Keratinocyte (primary cell): ENCODE data around the gene KCNJ13. TPM values are rescaled to one million over a fixed set of nuclear protein-coding genes. Genes with fewer than 3 reads are reported as not detected.

Source experiments
- DNase-seq: peaks from one replicate; pipeline ENCODE4 v3.0.0-alpha.2; 2011; ENCODE audit warnings: low read depth, missing footprints, low spot score
- FAIRE-seq: peaks from 2 replicates; lab custom pipeline; 2011; peaks lifted over from hg19 to GRCh38; lab: Jason Lieb, UNC
- H2AFZ ChIP-seq: 2 replicates; pipeline ENCODE4 v1.6.0; 2012; ENCODE audit warnings: low read length, control low read depth, inconsistent platforms; ENCODE audit not compliant: control insufficient read depth
- H3K27ac ChIP-seq: 2 replicates; pipeline ENCODE4 v1.5.1; 2011; ENCODE audit warnings: low read length; ENCODE audit not compliant: control insufficient read depth, insufficient read depth
- H3K27me3 ChIP-seq: 3 replicates; pipeline ENCODE4 v1.6.0; 2011; ENCODE audit warnings: low read length; ENCODE audit not compliant: control insufficient read depth, insufficient read depth; ENCODE audit errors: extremely low read depth
- H3K36me3 ChIP-seq, 2 experiments: 2 replicates in 1 of 2; 3 replicates in 1 of 2; pipeline ENCODE4 v1.5.1; 2011; ENCODE audit warnings: low read length in 2 of 2, mild to moderate bottlenecking in 1 of 2; ENCODE audit not compliant: control insufficient read depth in 2 of 2, insufficient read depth in 2 of 2; ENCODE audit errors: extremely low read depth in 1 of 2
- H3K4me1 ChIP-seq: 3 replicates; pipeline ENCODE4 v1.5.1; 2011; ENCODE audit warnings: low read length; ENCODE audit not compliant: control insufficient read depth, insufficient read depth; ENCODE audit errors: extremely low read depth
- H3K4me2 ChIP-seq: 3 replicates; pipeline ENCODE4 v1.6.0; 2011; ENCODE audit warnings: low read depth, low read length; ENCODE audit not compliant: control insufficient read depth, insufficient read depth; ENCODE audit errors: extremely low read depth
- H3K4me3 ChIP-seq, 3 experiments: fragments of 200-600 bp in 1 of 3; sonication (generic) in 1 of 3; 2 replicates in 2 of 3; 3 replicates in 1 of 3; pipeline ENCODE4 v1.5.1; 2011 to 2016; ENCODE audit warnings: low read length in 3 of 3, mild to moderate bottlenecking in 3 of 3, control low read depth in 2 of 3, inconsistent platforms in 1 of 3, low read depth in 1 of 3, mixed read lengths in 1 of 3, mixed run types in 1 of 3, moderate library complexity in 1 of 3; ENCODE audit not compliant: control insufficient read depth in 2 of 3, insufficient read depth in 2 of 3; ENCODE audit errors: extremely low read depth in 1 of 3
- H3K79me2 ChIP-seq: 2 replicates; pipeline ENCODE4 v1.6.0; 2012; ENCODE audit warnings: low read length; ENCODE audit not compliant: control insufficient read depth, insufficient read depth
- H3K9ac ChIP-seq: 3 replicates; pipeline ENCODE4 v1.6.0; 2011; ENCODE audit warnings: low read length; ENCODE audit not compliant: control insufficient read depth, insufficient read depth; ENCODE audit errors: extremely low read depth
- H3K9me1 ChIP-seq: 3 replicates; pipeline ENCODE4 v1.6.0; 2011; ENCODE audit warnings: low read length; ENCODE audit not compliant: control insufficient read depth, insufficient read depth; ENCODE audit errors: extremely low read depth
- H3K9me3 ChIP-seq: 2 replicates; pipeline ENCODE4 v1.5.1; 2012; ENCODE audit warnings: low read depth, low read length; ENCODE audit not compliant: control insufficient read depth
- H4K20me1 ChIP-seq: 3 replicates; pipeline ENCODE4 v1.6.0; 2011; ENCODE audit warnings: low read length; ENCODE audit not compliant: control insufficient read depth, insufficient read depth; ENCODE audit errors: extremely low read depth
- CTCF ChIP-seq, 3 experiments: IDR thresholded peaks in 1 of 3; conservative IDR thresholded peaks in 1 of 3; optimal IDR thresholded peaks in 1 of 3; 2 replicates in 2 of 3; 3 replicates in 1 of 3; pipeline versions ENCODE3 to v1.5.1; 2011; ENCODE audit warnings: low read length in 3 of 3, mild to moderate bottlenecking in 3 of 3, moderate library complexity in 2 of 3, control low read depth in 1 of 3, inconsistent platforms in 1 of 3; ENCODE audit not compliant: insufficient read depth in 2 of 3; ENCODE audit errors: extremely low read depth in 1 of 3
- EZH2 ChIP-seq: IDR thresholded peaks from one replicate; pipeline ENCODE4 v1.6.1; 2012; ENCODE audit warnings: inconsistent platforms, mild to moderate bottlenecking, low read length, moderate library complexity
- dilution Hi-C: fragments of 300-500 bp; cut with MboI; formaldehyde crosslinking; loops from one replicate; pipeline ENCODE4 v1.7.0; 2020; ENCODE audit warnings: low sequenced_read_pairs; ENCODE audit not compliant: extremely low pct_ligation_motif_present
- polyA plus RNA-seq, 5 experiments: library from polyadenylated mRNA; depleted of rRNA in 3 of 5; stranded (reverse) in 3 of 5; stranded (forward) in 1 of 5; unstranded in 1 of 5; fragments of >200 nt; gene quantifications; 1 replicate in 1 of 5; 2 replicates in 3 of 5; 3 replicates in 1 of 5; pipeline versions ENCODE4 v1.2.1 to v1.2.3, GENCODE V29; 2011 to 2012; ENCODE audit warnings: missing spikeins in 2 of 5, low read depth in 1 of 5, low replicate concordance in 1 of 5

The KCNJ13 gene
- polyA plus RNA-seq, 1 donor (not counting 4 experiments of a cell fraction or from before 2014, with no cell fraction given): not detected

- peaks cover 18 to 20% of the 10 kb centered on the region in 2 experiments for H3K36me3 ChIP-seq
- TF ChIP-seq CTCF (optimal IDR thresholded peaks at IDR 0.05 in 1 of 3, IDR thresholded peaks at IDR 0.05 in 1 of 3, conservative IDR thresholded peaks at IDR 0.05 in 1 of 3; ENCODE audit: extremely low read depth in 1 of 3, insufficient read depth in 2 of 3, low read length in 3 of 3) (no peak), EZH2 (no peak)
- H3K27ac ChIP-seq: peak overlapping the region; percentile 22
- H3K4me1 ChIP-seq: no peaks in the 10 kb centered on the region
- H4K20me1 ChIP-seq: no peaks in the 10 kb centered on the region
- dilution Hi-C loops: no loop called here
- no peak overlapping the region for H3K4me2 ChIP-seq
- H2AFZ ChIP-seq: no peak overlapping the region
- H3K4me3 ChIP-seq: no peak overlapping the region
- no peaks in the 10 kb centered on the region for H3K27me3 ChIP-seq
- H3K9me1 ChIP-seq: no peaks in the 10 kb centered on the region
- peaks cover 2% of the 10 kb centered on the region for H3K79me2 ChIP-seq
- H3K9me3 ChIP-seq: no peaks in the 10 kb centered on the region
- FAIRE-seq: no peak
- no peak for DNase-seq
- no peak overlapping the region for H3K9ac ChIP-seq
These were observed 19.6 kb upstream of the KCNJ13 start for GRCh38 chr2:232795920-232796319.

DNA sequence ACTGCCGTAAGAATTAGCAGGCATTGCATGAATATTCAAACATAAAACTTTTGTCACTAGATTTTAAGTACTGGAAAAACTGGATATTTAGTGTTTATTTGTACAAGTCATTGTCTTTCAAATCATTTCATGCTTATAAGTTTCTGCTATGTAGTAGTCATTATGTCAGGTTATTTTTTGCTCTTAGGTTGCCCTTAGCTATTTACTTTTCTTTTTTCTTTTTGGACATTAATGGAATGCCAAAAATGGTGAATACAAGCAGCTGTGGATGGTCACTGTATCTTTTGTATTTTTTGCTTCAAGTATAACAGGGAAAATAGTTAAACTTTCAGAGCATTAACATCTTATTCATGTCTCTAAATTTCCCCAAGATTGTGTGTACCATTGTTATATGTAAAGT, 18.6 kb upstream of the KCNJ13 start:
- FAIRE-seq (no peak), DNase-seq (no peak)
- H3K9me1 ChIP-seq: no peaks in the 10 kb centered on the region
- no peaks in the 10 kb centered on the region for H3K27me3 ChIP-seq
- H4K20me1 ChIP-seq: no peaks in the 10 kb centered on the region
- H3K36me3 ChIP-seq: peaks cover 22 to 24% of the 10 kb centered on the region in 2 experiments
- H3K4me2 ChIP-seq: no peak overlapping the region
- no peak overlapping the region for H2AFZ ChIP-seq
- H3K9ac ChIP-seq: no peak overlapping the region
- H3K4me3 ChIP-seq: no peak overlapping the region
- TF ChIP-seq EZH2: no peak
- TF ChIP-seq CTCF (optimal IDR thresholded peaks at IDR 0.05 in 1 of 3, IDR thresholded peaks at IDR 0.05 in 1 of 3, conservative IDR thresholded peaks at IDR 0.05 in 1 of 3; ENCODE audit: extremely low read depth in 1 of 3, insufficient read depth in 2 of 3, low read length in 3 of 3): no peak
- no peaks in the 10 kb centered on the region for H3K9me3 ChIP-seq
- dilution Hi-C loops: no loop called here
- no peaks in the 10 kb centered on the region for H3K79me2 ChIP-seq
- no peak overlapping the region for H3K27ac ChIP-seq
- no peaks in the 10 kb centered on the region for H3K4me1 ChIP-seq
